Measurements from ENCODE around the gene FBXL4.

The FBXL4 gene

DNA sequence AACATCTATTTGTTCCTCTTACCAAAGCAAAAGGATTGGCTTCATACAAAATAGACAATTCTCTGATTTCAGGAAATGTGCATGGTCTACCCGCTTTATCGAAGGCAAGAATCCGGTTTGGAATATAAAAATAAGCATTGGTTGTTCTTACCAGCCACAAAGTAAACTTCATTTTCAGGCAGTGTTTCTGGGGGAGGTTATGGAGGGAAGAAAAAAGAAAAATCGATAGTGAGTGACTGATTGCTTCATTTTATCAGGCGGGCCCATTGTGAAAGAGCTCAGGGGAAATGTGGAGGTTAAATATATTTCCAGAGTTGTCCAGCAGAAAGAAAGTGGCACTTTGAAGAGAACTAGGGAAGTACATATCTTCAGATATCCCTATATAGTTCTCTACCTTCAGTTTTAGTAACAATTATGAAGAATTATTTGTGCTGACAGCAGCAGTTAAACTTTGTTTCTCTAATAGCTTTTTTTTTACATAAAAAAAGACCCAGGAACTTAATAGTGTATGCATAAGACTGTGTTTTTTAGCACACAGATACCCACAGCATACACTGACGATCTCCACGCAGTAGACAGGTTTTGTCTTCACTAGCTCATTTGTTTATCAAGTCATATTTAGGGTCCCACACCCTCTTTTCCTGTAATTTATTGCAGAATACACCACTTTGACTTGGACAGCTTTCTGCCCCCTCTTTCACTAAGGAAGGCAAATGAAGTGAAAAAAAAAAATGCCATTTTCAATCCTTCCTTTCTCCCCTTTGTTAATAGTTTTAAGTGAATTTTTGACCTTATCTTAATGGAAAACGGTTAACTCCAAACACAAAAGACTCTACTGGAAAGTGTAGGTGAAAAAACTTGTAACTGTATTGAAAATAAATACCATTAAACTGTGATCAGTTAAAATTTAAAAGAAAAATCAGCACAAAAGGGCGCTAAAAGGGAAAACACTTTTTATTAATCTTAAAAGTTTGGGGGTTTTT, 110.5 kb downstream of the FBXL4 start:
- Histone ChIP-seq H3K36me3 (no peaks in the 10 kb centered on the region), H3K4me3 (ENCODE audit: low read depth, low read length) (no peak overlapping the region), H3K9me3 (ENCODE audit: severe bottlenecking) (no peaks in the 10 kb centered on the region), H3K27me3 (ENCODE audit: insufficient read depth, low read depth, severe bottlenecking) (peaks cover 41% of the 10 kb centered on the region), H3K27ac (no peak overlapping the region)
- TF ChIP-seq, protein P1, sequence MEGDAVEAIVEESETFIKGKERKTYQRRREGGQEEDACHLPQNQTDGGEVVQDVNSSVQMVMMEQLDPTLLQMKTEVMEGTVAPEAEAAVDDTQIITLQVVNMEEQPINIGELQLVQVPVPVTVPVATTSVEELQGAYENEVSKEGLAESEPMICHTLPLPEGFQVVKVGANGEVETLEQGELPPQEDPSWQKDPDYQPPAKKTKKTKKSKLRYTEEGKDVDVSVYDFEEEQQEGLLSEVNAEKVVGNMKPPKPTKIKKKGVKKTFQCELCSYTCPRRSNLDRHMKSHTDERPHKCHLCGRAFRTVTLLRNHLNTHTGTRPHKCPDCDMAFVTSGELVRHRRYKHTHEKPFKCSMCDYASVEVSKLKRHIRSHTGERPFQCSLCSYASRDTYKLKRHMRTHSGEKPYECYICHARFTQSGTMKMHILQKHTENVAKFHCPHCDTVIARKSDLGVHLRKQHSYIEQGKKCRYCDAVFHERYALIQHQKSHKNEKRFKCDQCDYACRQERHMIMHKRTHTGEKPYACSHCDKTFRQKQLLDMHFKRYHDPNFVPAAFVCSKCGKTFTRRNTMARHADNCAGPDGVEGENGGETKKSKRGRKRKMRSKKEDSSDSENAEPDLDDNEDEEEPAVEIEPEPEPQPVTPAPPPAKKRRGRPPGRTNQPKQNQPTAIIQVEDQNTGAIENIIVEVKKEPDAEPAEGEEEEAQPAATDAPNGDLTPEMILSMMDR (IDR thresholded peaks at IDR 0.05; ENCODE audit: low read depth, low read length): no peak
- no peak for DNase-seq

DNA sequence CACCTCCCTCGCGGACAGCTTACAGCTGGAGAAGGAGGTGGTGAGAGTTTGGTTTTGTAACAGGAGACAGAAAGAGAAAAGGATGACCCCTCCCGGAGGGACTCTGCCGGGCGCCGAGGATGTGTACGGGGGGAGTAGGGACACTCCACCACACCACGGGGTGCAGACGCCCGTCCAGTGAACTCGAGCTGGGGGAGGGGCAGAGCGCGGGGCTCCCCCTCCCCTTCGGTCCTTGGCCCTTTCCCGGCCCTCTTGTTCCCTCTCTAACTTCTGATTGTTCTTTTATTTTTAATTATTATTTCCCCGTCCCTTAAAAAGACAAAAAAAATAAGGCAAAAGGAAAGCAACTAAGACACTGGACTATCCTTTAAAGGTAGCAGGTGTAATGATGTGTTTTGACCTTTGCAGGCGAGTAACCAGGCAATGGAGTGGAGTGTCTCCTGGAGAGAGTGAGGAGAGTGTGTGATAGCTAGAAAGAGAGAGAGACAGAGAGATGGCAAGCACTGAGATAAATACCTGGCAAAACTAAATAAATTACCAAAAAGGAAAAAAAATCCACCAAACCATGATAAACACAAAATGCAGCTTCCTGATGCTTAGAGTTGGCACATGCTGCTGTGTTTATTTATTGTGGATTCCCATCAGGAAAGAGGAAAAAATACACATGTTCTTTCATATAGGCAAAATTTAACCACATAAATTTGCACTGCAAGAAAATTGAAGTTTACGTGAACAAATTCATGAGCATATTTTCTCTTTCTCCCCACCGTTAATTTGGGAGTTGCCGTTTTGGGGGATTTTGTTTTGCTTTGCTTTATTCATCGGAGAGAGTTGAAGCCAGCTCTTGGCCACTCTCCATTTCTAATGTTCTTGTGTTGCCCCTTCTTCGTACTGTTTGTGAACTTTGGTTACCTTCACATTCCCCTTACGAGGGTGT, 111.5 kb downstream of the FBXL4 start:
- no peaks in the 10 kb centered on the region for H3K9me3 ChIP-seq (ENCODE audit: severe bottlenecking)
- H3K36me3 ChIP-seq: no peaks in the 10 kb centered on the region
- H3K27me3 ChIP-seq (ENCODE audit: insufficient read depth, low read depth, severe bottlenecking): peaks cover 49% of the 10 kb centered on the region
- peak overlapping the region; percentile 55 for H3K4me3 ChIP-seq (ENCODE audit: low read depth, low read length)
- no peak for DNase-seq
- TF ChIP-seq, protein P1 (IDR thresholded peaks at IDR 0.05; ENCODE audit: low read depth, low read length): no peak
- no peak overlapping the region for H3K27ac ChIP-seq

DNA sequence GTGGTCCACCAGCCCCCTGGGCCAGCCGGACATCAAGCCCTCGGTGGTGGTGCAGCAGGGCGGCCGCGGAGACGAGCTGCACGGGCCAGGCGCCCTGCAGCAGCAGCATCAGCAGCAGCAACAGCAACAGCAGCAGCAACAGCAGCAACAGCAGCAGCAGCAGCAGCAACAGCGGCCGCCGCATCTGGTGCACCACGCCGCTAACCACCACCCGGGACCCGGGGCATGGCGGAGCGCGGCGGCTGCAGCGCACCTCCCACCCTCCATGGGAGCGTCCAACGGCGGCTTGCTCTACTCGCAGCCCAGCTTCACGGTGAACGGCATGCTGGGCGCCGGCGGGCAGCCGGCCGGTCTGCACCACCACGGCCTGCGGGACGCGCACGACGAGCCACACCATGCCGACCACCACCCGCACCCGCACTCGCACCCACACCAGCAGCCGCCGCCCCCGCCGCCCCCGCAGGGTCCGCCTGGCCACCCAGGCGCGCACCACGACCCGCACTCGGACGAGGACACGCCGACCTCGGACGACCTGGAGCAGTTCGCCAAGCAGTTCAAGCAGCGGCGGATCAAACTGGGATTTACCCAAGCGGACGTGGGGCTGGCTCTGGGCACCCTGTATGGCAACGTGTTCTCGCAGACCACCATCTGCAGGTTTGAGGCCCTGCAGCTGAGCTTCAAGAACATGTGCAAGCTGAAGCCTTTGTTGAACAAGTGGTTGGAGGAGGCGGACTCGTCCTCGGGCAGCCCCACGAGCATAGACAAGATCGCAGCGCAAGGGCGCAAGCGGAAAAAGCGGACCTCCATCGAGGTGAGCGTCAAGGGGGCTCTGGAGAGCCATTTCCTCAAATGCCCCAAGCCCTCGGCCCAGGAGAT, 112.4 kb downstream of the FBXL4 start:
- Histone ChIP-seq H3K9me3 (ENCODE audit: severe bottlenecking) (no peaks in the 10 kb centered on the region), H3K36me3 (no peaks in the 10 kb centered on the region), H3K27ac (no peak overlapping the region), H3K4me3 (ENCODE audit: low read depth, low read length) (peak overlapping the region; percentile 55), H3K27me3 (ENCODE audit: insufficient read depth, low read depth, severe bottlenecking) (peaks cover 58% of the 10 kb centered on the region)
- peak; percentile 42 for DNase-seq
- TF ChIP-seq, protein P1 (IDR thresholded peaks at IDR 0.05; ENCODE audit: low read depth, low read length): no peak

DNA sequence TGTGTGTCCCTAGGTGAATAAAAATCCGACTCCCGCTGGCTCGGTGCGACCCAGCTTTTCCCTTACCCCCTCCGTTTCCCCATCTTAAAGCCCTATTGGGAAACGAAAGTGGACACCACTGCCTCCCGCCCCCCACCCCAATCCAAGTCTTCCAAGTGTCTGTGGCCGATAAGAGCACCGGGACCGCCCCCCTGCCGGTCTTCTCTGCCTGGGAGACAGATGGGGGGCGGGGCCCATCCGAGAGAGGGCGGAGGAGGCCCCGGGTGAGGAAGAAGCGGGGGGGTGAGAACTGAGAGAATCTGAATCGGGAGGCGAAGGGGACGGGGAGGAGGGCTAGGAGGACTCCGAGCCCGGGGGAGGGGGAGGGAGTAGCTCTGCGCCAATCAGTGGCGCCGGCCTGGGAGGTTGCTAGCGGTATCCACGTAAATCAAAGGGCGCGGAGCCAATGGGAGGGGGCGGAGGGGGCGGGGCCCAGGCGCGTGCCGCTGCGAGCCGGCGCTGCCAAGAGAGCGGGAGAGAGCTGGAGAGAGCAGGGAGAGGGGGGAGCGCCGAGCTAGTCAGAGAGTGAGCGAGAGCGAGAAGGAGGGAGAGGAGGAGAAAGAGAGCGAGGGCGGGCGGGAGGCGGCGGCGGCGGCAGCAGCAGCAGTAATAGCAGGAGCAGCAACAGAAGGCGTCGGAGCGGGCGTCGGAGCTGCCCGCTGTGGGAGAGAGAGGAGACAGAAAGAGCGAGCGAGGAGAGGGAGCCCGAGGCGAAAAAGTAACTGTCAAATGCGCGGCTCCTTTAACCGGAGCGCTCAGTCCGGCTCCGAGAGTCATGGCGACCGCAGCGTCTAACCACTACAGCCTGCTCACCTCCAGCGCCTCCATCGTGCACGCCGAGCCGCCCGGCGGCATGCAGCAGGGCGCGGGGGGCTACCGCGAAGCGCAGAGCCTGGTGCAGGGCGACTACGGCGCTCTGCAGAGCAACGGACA, 113.4 kb downstream of the FBXL4 start, which contains the start of gene POU3F2:
Gene POU3F2 (plus strand): TSS at position 515 of the 972 bp plus-strand sequence. CDS start 300 bp downstream, at position 815.
- TF ChIP-seq, protein P1 (IDR thresholded peaks at IDR 0.05; ENCODE audit: low read depth, low read length): no peak
- peak; percentile 92 for DNase-seq
- Histone ChIP-seq H3K36me3 (no peaks in the 10 kb centered on the region), H3K27ac (no peak within 1 kb of the TSS), H3K9me3 (ENCODE audit: severe bottlenecking) (no peaks in the 10 kb centered on the region), H3K27me3 (ENCODE audit: insufficient read depth, low read depth, severe bottlenecking) (peaks cover 68% of the 10 kb centered on the region), H3K4me3 (ENCODE audit: low read depth, low read length) (peak within 1 kb of the TSS; percentile 55)
